Heart left ventricle (tissue), 16 donors: ENCODE results near the gene CCDC33. TPM values are rescaled to one million over a fixed set of nuclear protein-coding genes. Genes with fewer than 3 reads are reported as not detected.

ENCODE experiments used
- ATAC-seq, 4 donors: fragments of 200-7000 bp; cut with Tn5 transposase; one replicate each; pipeline ENCODE4 v1.9.1; 2020 to 2022; ENCODE audit warnings: moderate library complexity in 4 of 4, mild to moderate bottlenecking in 3 of 4, moderate number of reproducible peaks in 1 of 4
- DNase-seq, 5 donors: peaks; one replicate each; pipeline ENCODE4 v3.0.0-alpha.2; 2020
- H3K27ac ChIP-seq, 12 donors: fragments of 200-600 bp; sonication (generic) in 4 of 12; one replicate each; pipeline versions ENCODE4 v1.5.0 to v1.8.0; 2016 to 2022; ENCODE audit warnings: mild to moderate bottlenecking in 2 of 12
- H3K27me3 ChIP-seq, 9 donors: fragments of 200-600 bp; sonication (generic) in 2 of 9; one replicate each; pipeline versions ENCODE4 v1.5.1 to v1.8.0; 2016 to 2022; ENCODE audit warnings: mild to moderate bottlenecking in 3 of 9
- H3K36me3 ChIP-seq, 9 donors: fragments of 200-600 bp; sonication (generic) in 2 of 9; one replicate each; pipeline versions ENCODE4 v1.5.0 to v1.8.0; 2018 to 2022; ENCODE audit warnings: mild to moderate bottlenecking in 2 of 9
- H3K4me1 ChIP-seq, 12 donors: fragments of 200-600 bp; sonication (generic) in 4 of 12; one replicate each; pipeline versions ENCODE4 v1.5.0 to v1.8.0; 2016 to 2022; ENCODE audit warnings: mild to moderate bottlenecking in 3 of 12
- H3K4me3 ChIP-seq, 12 donors: fragments of 200-600 bp; sonication (generic) in 4 of 12; one replicate each; pipeline versions ENCODE4 v1.5.0 to v1.8.0; 2017 to 2022; ENCODE audit warnings: mild to moderate bottlenecking in 9 of 12, moderate library complexity in 4 of 12
- H3K9me3 ChIP-seq, 12 donors: fragments of 200-600 bp; sonication (generic) in 4 of 12; one replicate each; pipeline versions ENCODE4 v1.5.0 to v1.8.0; 2016 to 2022; ENCODE audit warnings: mild to moderate bottlenecking in 1 of 12
- CTCF ChIP-seq, 12 donors: fragments of 200-600 bp; sonication (generic) in 4 of 12; IDR thresholded peaks; one replicate each; pipeline versions ENCODE4 v1.5.0 to v1.8.0; 2018 to 2022; ENCODE audit warnings: antibody characterized with exemption in 12 of 12, mild to moderate bottlenecking in 5 of 12
- POLR2A ChIP-seq, 2 donors: fragments of 450-650 bp; IDR thresholded peaks; one replicate each; pipeline ENCODE4 v1.6.1; 2017; ENCODE audit warnings: antibody characterized with exemption in 2 of 2, mild to moderate bottlenecking in 2 of 2, moderate library complexity in 2 of 2
- WGBS, 4 donors: extraction: QIAGEN DNeasy Blood & Tissue Kit in 2 of 4; methylation state at CpG; one replicate each; pipeline versions ENCODE4 v1.1.5 to v1.1.7; 2013 to 2018; 5-methylcytosine and 5-hydroxymethylcytosine counted together
- intact Hi-C, 10 donors: fragments of 100-400 bp; cut with DNase I; formaldehyde crosslinking; loops; one replicate each; pipeline versions ENCODE4 v1.11.1 to v1.14.2; 2022
- polyA plus RNA-seq, 2 donors: library from polyadenylated mRNA; stranded (reverse); fragments of 200-250 nt; gene quantifications; one replicate each; pipeline ENCODE4 v1.2.3, GENCODE V29; 2013
- total RNA-seq, 9 donors: library from RNA; depleted of rRNA in 2 of 9; stranded (reverse); fragments of >200 nt in 2 of 9; fragmentation: NEBNext Ultra II Directional in 3 of 9; extraction: Animal tissue kit (Norgen Biotek cat#: 25700) in 3 of 9; gene quantifications; one replicate each; pipeline versions ENCODE4 v1.1.0 to v1.2.4, GENCODE V29; 2016 to 2023
- donor health status: ischemic (EF 13 %, LVEDD 7.1; RV severe dilation, severe dysfunction).
- donor health status: healthy with polysubstance abuse.
- donor health status: DM: no; HTN: yes; CAD: no.
- donor health status: DM: no; HTN: no; CAD: no.
- donor health status: ischemic (EF 25% LVEDD 6.9; RV normal size, moderate dysfunction).
- donor health status: ischemic (EF 25% LVEDD 5.7; RV mildly dilated, moderate dysfunction).
- donor health status: healthy.
- donor health status: DM: yes; HTN: yes; CAD: no.
- donor health status: ischemic (EF 35%, LVEDD 5.7; RV mildly dilated, moderate dysfunction).
- donor health status: nonischemic (EF 11% LVEDD 7.7; RV severe dilation, severe dysfunction).
- donor health status: DM: yes; HTN: yes; CAD: no.
- donor health status: PGD.
- donor health status: ischemic (EF 29% LVEDD 5.4; RV normal size, mild dysfunction).
- donor health status: nonischemic (EF 23%, LVEDD 6.1; RV moderate dilation, normal function).

CCDC33 gene
- total and polyA plus RNA-seq, 11 donors, result 0.08 TPM; not detected in 10

- peaks cover 0 to 5% (median 1%) of the 10 kb centered on the region in 12 donors for H3K4me1 ChIP-seq
- H3K9me3 ChIP-seq, result no peaks in the 10 kb centered on the region
- no peak overlapping the region for H3K27ac ChIP-seq
- H3K27me3 ChIP-seq, result no peaks in the 10 kb centered on the region
- no peak for DNase-seq
- no peaks in the 10 kb centered on the region for H3K36me3 ChIP-seq
- TF ChIP-seq CTCF (IDR thresholded peaks at IDR 0.05), result no peak
- TF ChIP-seq POLR2A (IDR thresholded peaks at IDR 0.05), result no peak
- intact Hi-C loops, result no loop called here
- ATAC-seq, result no peak
- 84 to 100% (median 89%) methylated on average over 2 to 3 of the region's 3 CpGs for WGBS, 4 donors
- no peak overlapping the region for H3K4me3 ChIP-seq
Measured at GRCh38 chr15:74233851-74234597, 2.1 kb upstream of the CCDC33 start.

DNA sequence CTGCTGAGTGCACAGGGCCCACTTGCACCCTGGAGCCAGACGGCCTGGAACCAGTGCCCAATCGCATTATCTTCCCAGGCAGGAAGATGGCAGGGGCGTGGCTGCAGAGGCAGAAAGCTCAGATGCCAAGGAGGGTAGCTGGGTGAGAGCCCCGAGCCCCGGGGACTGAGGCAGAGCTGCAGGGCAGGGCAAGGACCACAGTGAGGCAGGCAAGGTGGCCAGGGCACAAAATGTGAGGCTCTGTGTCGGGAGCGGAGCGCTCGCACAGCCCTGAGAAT is 1.6 kb upstream of the CCDC33 start:
- DNase-seq (no peak), ATAC-seq (no peak)
- 90 to 94% (median 91%) methylated on average over 9 of the region's 9 CpGs for WGBS, 4 donors
- TF ChIP-seq CTCF (IDR thresholded peaks at IDR 0.05) (no peak), POLR2A (IDR thresholded peaks at IDR 0.05) (no peak)
- Histone ChIP-seq H3K9me3 (no peaks in the 10 kb centered on the region), H3K27ac (no peak overlapping the region), H3K27me3 (no peaks in the 10 kb centered on the region), H3K4me3 (no peak overlapping the region), H3K4me1 (peaks cover 0 to 6% (median 2%) of the 10 kb centered on the region in 12 donors), H3K36me3 (no peaks in the 10 kb centered on the region)
- intact Hi-C loops, result no loop called here

DNA sequence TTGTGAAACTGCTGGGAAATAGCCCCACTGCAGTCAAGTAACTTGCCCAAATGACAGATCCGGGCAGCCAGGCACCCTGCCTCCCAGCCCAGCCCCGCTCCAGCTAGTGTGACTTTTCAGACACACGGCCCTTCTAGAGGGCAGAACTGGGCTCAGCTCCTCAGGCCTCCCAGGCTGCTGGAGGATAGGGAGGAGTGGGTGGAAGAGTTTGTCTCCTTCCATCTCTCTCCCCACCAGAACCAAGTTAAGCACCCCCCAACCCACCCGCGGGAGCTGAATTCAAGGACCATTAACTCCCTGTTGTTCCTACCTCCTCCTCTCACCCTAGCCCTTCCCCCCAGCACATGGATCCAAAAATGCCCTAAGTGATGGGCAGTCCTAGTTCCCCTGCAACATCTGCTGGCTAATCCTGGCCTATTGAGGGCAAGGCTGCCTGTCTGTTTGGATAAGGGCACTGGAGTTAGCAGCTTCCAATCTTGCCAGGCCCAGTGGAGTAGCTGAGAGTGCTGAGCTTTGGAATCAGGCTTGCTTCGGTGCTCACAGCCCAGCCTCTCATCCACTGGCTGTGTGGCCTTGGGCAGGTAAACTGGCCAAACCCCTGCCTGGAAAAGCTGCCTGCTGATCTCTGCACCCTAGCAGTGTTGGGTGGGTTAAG is 3.1 kb downstream of the CCDC33 start:
- peaks cover 0 to 41% (median 28%) of the 10 kb centered on the region in 12 donors for H3K4me1 ChIP-seq
- ATAC-seq, result peak in 3 of 4 donors; percentile 21 to 30 (median 24)
- 54 to 79% (median 70%) methylated on average over 5 to 6 of the region's 6 CpGs for WGBS, 4 donors
- no peaks in the 10 kb centered on the region for H3K36me3 ChIP-seq
- intact Hi-C loops, result loop anchor here in 1 of 10 donors (5.0 kb wide), 1 partner anchor 102 kb away; no protein-coding TSS in a partner anchor
- no peak for TF ChIP-seq CTCF (IDR thresholded peaks at IDR 0.05)
- TF ChIP-seq POLR2A (IDR thresholded peaks at IDR 0.05), result no peak
- no peaks in the 10 kb centered on the region for H3K9me3 ChIP-seq
- peak overlapping the region in 10 of 12 donors; percentile 3 to 76 (median 40) for H3K27ac ChIP-seq
- H3K27me3 ChIP-seq, result no peaks in the 10 kb centered on the region
- DNase-seq, result no peak
- H3K4me3 ChIP-seq, result no peak overlapping the region

DNA sequence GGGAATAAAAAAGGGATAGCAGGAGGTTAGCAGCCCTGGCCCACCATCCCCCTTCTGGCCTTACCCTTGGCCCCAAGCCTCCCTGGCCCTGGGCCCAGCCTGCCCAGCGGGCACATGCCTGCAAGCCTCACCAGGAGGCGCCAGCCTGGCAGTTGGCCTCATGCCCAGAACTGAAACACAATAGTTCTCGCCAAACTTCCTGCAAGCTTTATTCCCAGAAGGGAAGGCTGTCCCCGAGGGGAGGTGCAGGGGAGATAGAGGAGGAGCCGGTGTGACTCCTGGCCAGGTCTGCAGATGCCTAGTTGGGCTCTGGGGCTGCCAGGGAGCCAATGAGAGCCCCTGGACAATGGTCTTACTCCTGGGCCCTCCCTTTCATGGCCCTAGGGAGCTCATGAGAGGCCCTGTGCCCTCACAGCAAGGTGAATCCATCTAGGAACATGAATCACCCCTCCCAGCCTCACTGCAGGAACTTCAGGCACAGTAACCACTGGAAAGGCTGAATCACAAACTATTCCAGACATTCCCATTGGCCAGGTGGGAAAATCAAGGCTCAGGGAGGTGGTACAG is 4.0 kb downstream of the CCDC33 start:
- H3K9me3 ChIP-seq, result no peaks in the 10 kb centered on the region
- ATAC-seq, result peak; percentile 81 to 91 (median 86)
- H3K27me3 ChIP-seq, result peaks cover 0 to 2% (median 0%) of the 10 kb centered on the region in 9 donors
- TF ChIP-seq POLR2A (IDR thresholded peaks at IDR 0.05) (no peak), CTCF (IDR thresholded peaks at IDR 0.05) (peak; percentile 32 to 69 (median 52))
- H3K4me1 ChIP-seq, result peaks cover 0 to 41% (median 28%) of the 10 kb centered on the region in 12 donors
- H3K27ac ChIP-seq, result peak overlapping the region in 11 of 12 donors; percentile 24 to 76 (median 42)
- peak; percentile 86 to 95 (median 91) for DNase-seq
- H3K36me3 ChIP-seq, result no peaks in the 10 kb centered on the region
- WGBS, 4 donors, result 9 to 17% (median 11%) methylated on average over 4 to 5 of the region's 5 CpGs
- intact Hi-C loops, result loop anchor here in 5 of 10 donors (5.0 to 10.0 kb wide), 5 partner anchors 55 to 113 kb away; partner anchors contain the start of gene ISLR2 (in 1 of the 5)
- no peak overlapping the region for H3K4me3 ChIP-seq
